K562 (cell line): Measurements from ENCODE around the gene SERPINE1. TPM values are rescaled to one million over a fixed set of nuclear protein-coding genes. Genes with fewer than 3 reads are reported as not detected.

Experiments used
- CXXC5 ChIP-seq: fragments of 250-450 bp; sonication (Bioruptor Pico); IDR thresholded peaks from 2 replicates; pipeline ENCODE4 v1.8.0; 2022; ENCODE audit warnings: inconsistent platforms, mild to moderate bottlenecking, moderate library complexity
- DLX4 ChIP-seq: fragments of 250-450 bp; sonication (Bioruptor Pico); IDR thresholded peaks from 2 replicates; pipeline ENCODE4 v1.6.1; 2021; ENCODE audit warnings: mild to moderate bottlenecking
- DPF2 ChIP-seq: fragments of 450-650 bp; IDR thresholded peaks from 2 replicates; pipeline ENCODE4 v1.6.1; 2016
- ETV5 ChIP-seq: sonication (generic); formaldehyde crosslinking; IDR thresholded peaks from 2 replicates; pipeline ENCODE4 v1.4.0; 2020; ENCODE audit warnings: low read depth, mild to moderate bottlenecking, missing genetic modification reagents
- L3MBTL2 ChIP-seq: fragments of 450-650 bp; IDR thresholded peaks from 2 replicates; pipeline ENCODE4 v1.6.1; 2016; ENCODE audit warnings: mild to moderate bottlenecking, moderate library complexity
- MCM5 ChIP-seq: fragments of 450-650 bp; IDR thresholded peaks from 2 replicates; pipeline ENCODE4 v1.6.1; 2016; ENCODE audit warnings: low read depth
- MCM7 ChIP-seq, 2 experiments: fragments of 450-650 bp; IDR thresholded peaks; 2 replicates each; pipeline ENCODE4 v1.6.1; 2016 to 2018
- NR2C1 ChIP-seq, 2 experiments: fragments of 450-650 bp; IDR thresholded peaks; 2 replicates each; pipeline ENCODE4 v1.6.1; 2017; ENCODE audit warnings: mild to moderate bottlenecking in 2 of 2, antibody characterized with exemption in 1 of 2, inconsistent platforms in 1 of 2, missing compliant biosample characterization in 1 of 2, missing genetic modification characterization in 1 of 2
- POLR2AphosphoS2 ChIP-seq: IDR thresholded peaks from 2 replicates; pipeline ENCODE4 v1.6.1; 2012; ENCODE audit warnings: low read length, improper control_type of control experiment
- POLR2AphosphoS5 ChIP-seq: IDR thresholded peaks from 2 replicates; pipeline ENCODE4 v1.6.1; 2011; ENCODE audit warnings: mild to moderate bottlenecking, low read depth, low read length, moderate library complexity; ENCODE audit not compliant: control insufficient read depth, insufficient read depth
- SREBF2 ChIP-seq: sonication (generic); formaldehyde crosslinking; IDR thresholded peaks from 2 replicates; pipeline ENCODE4 v1.4.0; 2020; ENCODE audit warnings: mild to moderate bottlenecking, missing genetic modification reagents
- ZNF318 ChIP-seq, 2 experiments: fragments of 450-650 bp; IDR thresholded peaks; 2 replicates each; pipeline ENCODE4 v1.6.1; 2016; ENCODE audit warnings: mild to moderate bottlenecking in 2 of 2, borderline replicate concordance in 1 of 2, low read depth in 1 of 2, moderate library complexity in 1 of 2
- polyA plus RNA-seq, 8 experiments: library from polyadenylated mRNA; depleted of rRNA in 4 of 8; stranded (reverse) in 5 of 8; unstranded in 3 of 8; fragments of >200 nt; fragmentation: Nextera tagmentation in 2 of 8; fragmentation: Illumina TruSeq in 1 of 8; extraction: Ambion mirVana in 2 of 8; extraction: Trizol in 1 of 8; gene quantifications; 2 replicates each; pipeline versions ENCODE4 v1.2.1 to v1.2.3, GENCODE V29; 2011 to 2014; ENCODE audit warnings: inconsistent platforms in 1 of 8, missing spikeins in 1 of 8
- total RNA-seq, 7 experiments: library from RNA; depleted of rRNA in 6 of 7; stranded (reverse); fragments of >200 nt in 6 of 7; fragmentation: Illumina TruSeq in 2 of 7; extraction: Trizol in 2 of 7; gene quantifications; 2 replicates each; pipeline versions ENCODE4 v1.2.1 to v1.2.3, GENCODE V29; 2011 to 2021; ENCODE audit warnings: low replicate concordance in 1 of 7
- TF ChIP-seq, protein P1 (sequence below), 2 experiments: fragments of 450-650 bp; IDR thresholded peaks; 2 replicates each; pipeline ENCODE4 v1.6.1; 2016
- TF ChIP-seq, protein P2 (sequence below): fragments of 450-650 bp; formaldehyde crosslinking; IDR thresholded peaks from 2 replicates; pipeline ENCODE4 v1.4.0; 2022; ENCODE audit warnings: missing genetic modification characterization

SERPINE1 gene
- total and polyA plus RNA-seq, 9 of the 15 experiments (the other 6 are each of a cell fraction or from before 2014, with no cell fraction given) = 0.22 to 4.8 (median 0.91) TPM

DNA sequence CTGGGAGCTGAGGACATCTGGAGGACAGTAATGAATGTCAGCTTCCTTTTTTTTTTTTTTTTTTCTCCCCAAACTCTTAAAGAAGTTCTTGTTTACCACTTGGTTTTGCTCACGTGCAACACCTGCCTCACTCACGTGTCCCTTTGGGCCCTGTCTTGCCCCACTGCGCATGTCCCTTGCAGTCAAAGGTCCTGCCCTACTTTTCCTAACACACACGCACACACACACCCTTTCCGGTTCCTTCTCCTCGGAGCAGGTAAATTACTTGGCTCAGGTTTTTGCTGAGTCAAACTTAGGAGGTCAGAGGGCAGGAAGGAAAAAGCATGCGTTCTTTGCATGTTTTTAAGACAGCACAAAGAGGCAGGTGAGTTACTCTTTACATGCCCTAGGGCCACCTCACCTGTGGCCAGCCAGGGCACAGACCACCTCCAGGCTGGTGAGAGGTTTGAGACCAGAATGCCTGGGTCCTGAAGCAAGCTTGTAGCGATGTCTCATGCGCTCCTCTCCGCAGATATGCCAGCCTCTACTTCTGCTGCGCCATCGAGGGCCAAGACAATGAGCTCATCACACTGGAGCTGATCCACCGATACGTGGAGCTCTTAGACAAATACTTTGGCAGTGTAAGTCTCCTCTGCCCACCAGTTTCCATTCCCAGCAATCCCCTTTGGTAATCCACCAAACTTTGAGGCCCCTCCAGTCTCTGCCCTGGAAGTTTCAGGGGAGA lies 30.1 kb downstream of the SERPINE1 start (continued):
- 0 out of 4 replicates have a peak, but pooled peaks of 1 of the 2 experiments have one; percentile 20 for TF ChIP-seq ZNF318 (IDR thresholded peaks at IDR 0.05; ENCODE audit: borderline replicate concordance in 1 of 2, low read depth in 1 of 2)
- TF ChIP-seq ETV5 (CRISPR knock-in tag) = 0 out of 2 replicates have a peak, but pooled peaks have one; percentile 37
- peak; percentile 19; the same call in 1 of the 2 replicates for TF ChIP-seq CXXC5 (CRISPR knock-in tag)
- TF ChIP-seq, protein P1, sequence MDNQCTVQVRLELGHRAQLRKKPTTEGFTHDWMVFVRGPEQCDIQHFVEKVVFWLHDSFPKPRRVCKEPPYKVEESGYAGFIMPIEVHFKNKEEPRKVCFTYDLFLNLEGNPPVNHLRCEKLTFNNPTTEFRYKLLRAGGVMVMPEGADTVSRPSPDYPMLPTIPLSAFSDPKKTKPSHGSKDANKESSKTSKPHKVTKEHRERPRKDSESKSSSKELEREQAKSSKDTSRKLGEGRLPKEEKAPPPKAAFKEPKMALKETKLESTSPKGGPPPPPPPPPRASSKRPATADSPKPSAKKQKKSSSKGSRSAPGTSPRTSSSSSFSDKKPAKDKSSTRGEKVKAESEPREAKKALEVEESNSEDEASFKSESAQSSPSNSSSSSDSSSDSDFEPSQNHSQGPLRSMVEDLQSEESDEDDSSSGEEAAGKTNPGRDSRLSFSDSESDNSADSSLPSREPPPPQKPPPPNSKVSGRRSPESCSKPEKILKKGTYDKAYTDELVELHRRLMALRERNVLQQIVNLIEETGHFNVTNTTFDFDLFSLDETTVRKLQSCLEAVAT (IDR thresholded peaks at IDR 0.05) = 0 out of 4 replicates have a peak, but pooled peaks of 1 of the 2 experiments have one; percentile 56
- 0 out of 2 replicates have a peak, but pooled peaks have one; percentile 40 for TF ChIP-seq SREBF2
- no peak for TF ChIP-seq MCM7 (IDR thresholded peaks at IDR 0.05)
- TF ChIP-seq L3MBTL2 = peak; percentile 78
- TF ChIP-seq POLR2AphosphoS5 = no peak
- TF ChIP-seq DPF2 = 0 out of 2 replicates have a peak, but pooled peaks have one; percentile 30
- TF ChIP-seq, protein P2, sequence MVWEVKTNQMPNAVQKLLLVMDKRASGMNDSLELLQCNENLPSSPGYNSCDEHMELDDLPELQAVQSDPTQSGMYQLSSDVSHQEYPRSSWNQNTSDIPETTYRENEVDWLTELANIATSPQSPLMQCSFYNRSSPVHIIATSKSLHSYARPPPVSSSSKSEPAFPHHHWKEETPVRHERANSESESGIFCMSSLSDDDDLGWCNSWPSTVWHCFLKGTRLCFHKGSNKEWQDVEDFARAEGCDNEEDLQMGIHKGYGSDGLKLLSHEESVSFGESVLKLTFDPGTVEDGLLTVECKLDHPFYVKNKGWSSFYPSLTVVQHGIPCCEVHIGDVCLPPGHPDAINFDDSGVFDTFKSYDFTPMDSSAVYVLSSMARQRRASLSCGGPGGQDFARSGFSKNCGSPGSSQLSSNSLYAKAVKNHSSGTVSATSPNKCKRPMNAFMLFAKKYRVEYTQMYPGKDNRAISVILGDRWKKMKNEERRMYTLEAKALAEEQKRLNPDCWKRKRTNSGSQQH = no peak
- TF ChIP-seq POLR2AphosphoS2 = no peak
- no peak; the same call in none of the 2 replicates for TF ChIP-seq NR2C1 (IDR thresholded peaks at IDR 0.05)
- TF ChIP-seq NR2C1 (tag; IDR thresholded peaks at IDR 0.05) = peak; percentile 66; the same call in 1 of the 2 replicates
- no peak for TF ChIP-seq MCM5
- TF ChIP-seq DLX4 (CRISPR knock-in tag) = no peak
